ENCODE measurements around the gene ATP4A. TPM values are rescaled to one million over a fixed set of nuclear protein-coding genes. Genes with fewer than 3 reads are reported as not detected.

ATP4A gene
- total RNA-seq, 3 donors from 2014 or later: not detected

GRCh38 chr19:35539850-35540249 lies 23.6 kb downstream of the ATP4A start:
- intact Hi-C loops (cut with DNase I; ENCODE audit: low total_unique reads): loop anchor here (5.0 kb wide), 1 partner anchor 488 kb away; no protein-coding TSS in a partner anchor
- TF ChIP-seq CTCF (IDR thresholded peaks at IDR 0.05) (no peak), POLR2A (IDR thresholded peaks at IDR 0.05) (no peak), POLR2AphosphoS5 (IDR thresholded peaks at IDR 0.05) (no peak)
- DNase-seq (ENCODE audit: low spot score in 2 of 2): no peak

GRCh38 chr19:35539314-35539713 lies 24.1 kb downstream of the ATP4A start:
- intact Hi-C loops (cut with DNase I; ENCODE audit: low total_unique reads): no loop called here
- Histone ChIP-seq H3K4me3 (no peak overlapping the region), H3K27me3 (peaks cover 0 to 3% of the 10 kb centered on the region in 2 donors), H3K27ac (no peak overlapping the region), H3K4me1 (peaks cover 0 to under 1% of the 10 kb centered on the region in 2 donors), H3K36me3 (no peaks in the 10 kb centered on the region), H3K9me3 (no peaks in the 10 kb centered on the region)
- TF ChIP-seq CTCF (IDR thresholded peaks at IDR 0.05) (no peak), POLR2AphosphoS5 (IDR thresholded peaks at IDR 0.05) (no peak), POLR2A (IDR thresholded peaks at IDR 0.05) (no peak)
- no peak for DNase-seq (ENCODE audit: low spot score in 2 of 2)

More at GRCh38 chr19:35539850-35540249, 23.6 kb downstream of the ATP4A start:
- Histone ChIP-seq H3K4me1 (peaks cover 0 to 3% of the 10 kb centered on the region in 2 donors), H3K9me3 (no peaks in the 10 kb centered on the region), H3K4me3 (no peak overlapping the region), H3K27ac (no peak overlapping the region), H3K27me3 (no peaks in the 10 kb centered on the region), H3K36me3 (no peaks in the 10 kb centered on the region)

GRCh38 chr19:35534803-35535480 lies 28.5 kb downstream of the ATP4A start:
- H3K27ac ChIP-seq: no peak overlapping the region
- H3K27me3 ChIP-seq: peaks cover 0 to 21% of the 10 kb centered on the region in 2 donors
- no peak for DNase-seq (ENCODE audit: low spot score in 2 of 2)
- no peak for TF ChIP-seq CTCF (IDR thresholded peaks at IDR 0.05)
- TF ChIP-seq POLR2AphosphoS5 (IDR thresholded peaks at IDR 0.05): no peak
- no peak for TF ChIP-seq POLR2A (IDR thresholded peaks at IDR 0.05)
- H3K36me3 ChIP-seq: no peaks in the 10 kb centered on the region
- no peak overlapping the region for H3K4me3 ChIP-seq
- no peaks in the 10 kb centered on the region for H3K9me3 ChIP-seq
- H3K4me1 ChIP-seq: no peaks in the 10 kb centered on the region
- intact Hi-C loops (cut with DNase I; ENCODE audit: low total_unique reads): no loop called here

GRCh38 chr19:35533822-35534392 lies 29.6 kb downstream of the ATP4A start:
- peak overlapping the region in 1 of 3 donors; percentile 44 for H3K4me3 ChIP-seq
- no peaks in the 10 kb centered on the region for H3K4me1 ChIP-seq
- H3K36me3 ChIP-seq: no peaks in the 10 kb centered on the region
- H3K9me3 ChIP-seq: no peaks in the 10 kb centered on the region
- peaks cover 0 to 28% of the 10 kb centered on the region in 2 donors for H3K27me3 ChIP-seq
- H3K27ac ChIP-seq: no peak overlapping the region
- TF ChIP-seq POLR2A (IDR thresholded peaks at IDR 0.05) (no peak), CTCF (IDR thresholded peaks at IDR 0.05) (no peak), POLR2AphosphoS5 (IDR thresholded peaks at IDR 0.05) (no peak)
- intact Hi-C loops (cut with DNase I; ENCODE audit: low total_unique reads): no loop called here
- DNase-seq (ENCODE audit: low spot score in 2 of 2): no peak

- peaks cover 0 to 34% of the 10 kb centered on the region in 2 donors for H3K27me3 ChIP-seq
Measured at GRCh38 chr19:35533201-35533821, 30.1 kb downstream of the ATP4A start, which contains the start of gene GAPDHS. Gene GAPDHS (plus strand): TSS chr19:35533456. CDS start chr19:35533528, 72 bp downstream.

More at GRCh38 chr19:35533201-35533821, 30.1 kb downstream of the ATP4A start, which contains the start of gene GAPDHS:
- Histone ChIP-seq H3K4me1 (no peaks in the 10 kb centered on the region), H3K27ac (no peak within 1 kb of the TSS), H3K36me3 (no peaks in the 10 kb centered on the region), H3K9me3 (no peaks in the 10 kb centered on the region), H3K4me3 (peak within 1 kb of the TSS in 1 of 3 donors; percentile 44)
- no peak for DNase-seq (ENCODE audit: low spot score in 2 of 2)
- TF ChIP-seq CTCF (IDR thresholded peaks at IDR 0.05): no peak
- no peak for TF ChIP-seq POLR2A (IDR thresholded peaks at IDR 0.05)
- TF ChIP-seq POLR2AphosphoS5 (IDR thresholded peaks at IDR 0.05): no peak
- intact Hi-C loops (cut with DNase I; ENCODE audit: low total_unique reads): no loop called here
